Skeletal muscle satellite cell (primary cell): ENCODE results near the gene ACSL6.

Source experiments
- H3K27me3 ChIP-seq: 2 replicates; pipeline ENCODE4 v1.7.0; 2013; ENCODE audit warnings: low read length; ENCODE audit not compliant: control insufficient read depth, insufficient read depth
- H3K36me3 ChIP-seq: 2 replicates; pipeline ENCODE4 v1.7.0; 2013; ENCODE audit warnings: mild to moderate bottlenecking, control low read depth, low read length; ENCODE audit not compliant: insufficient read depth
- H3K4me1 ChIP-seq: 2 replicates; pipeline ENCODE4 v1.7.0; 2013; ENCODE audit warnings: low read length; ENCODE audit not compliant: control insufficient read depth, insufficient read depth
- H3K4me2 ChIP-seq: 2 replicates; pipeline ENCODE4 v1.7.0; 2013; ENCODE audit warnings: mild to moderate bottlenecking, low read length
- H3K4me3 ChIP-seq: 2 replicates; pipeline ENCODE4 v1.7.0; 2013; ENCODE audit warnings: low read length
- H3K9ac ChIP-seq: 2 replicates; pipeline ENCODE4 v1.7.0; 2013; ENCODE audit warnings: mild to moderate bottlenecking, low read depth, low read length, moderate library complexity
- H3K9me3 ChIP-seq: replicated peaks from 2 replicates; pipeline ENCODE4 v1.7.0; 2013; ENCODE audit warnings: mild to moderate bottlenecking, control low read depth, low read length

The ACSL6 gene

DNA sequence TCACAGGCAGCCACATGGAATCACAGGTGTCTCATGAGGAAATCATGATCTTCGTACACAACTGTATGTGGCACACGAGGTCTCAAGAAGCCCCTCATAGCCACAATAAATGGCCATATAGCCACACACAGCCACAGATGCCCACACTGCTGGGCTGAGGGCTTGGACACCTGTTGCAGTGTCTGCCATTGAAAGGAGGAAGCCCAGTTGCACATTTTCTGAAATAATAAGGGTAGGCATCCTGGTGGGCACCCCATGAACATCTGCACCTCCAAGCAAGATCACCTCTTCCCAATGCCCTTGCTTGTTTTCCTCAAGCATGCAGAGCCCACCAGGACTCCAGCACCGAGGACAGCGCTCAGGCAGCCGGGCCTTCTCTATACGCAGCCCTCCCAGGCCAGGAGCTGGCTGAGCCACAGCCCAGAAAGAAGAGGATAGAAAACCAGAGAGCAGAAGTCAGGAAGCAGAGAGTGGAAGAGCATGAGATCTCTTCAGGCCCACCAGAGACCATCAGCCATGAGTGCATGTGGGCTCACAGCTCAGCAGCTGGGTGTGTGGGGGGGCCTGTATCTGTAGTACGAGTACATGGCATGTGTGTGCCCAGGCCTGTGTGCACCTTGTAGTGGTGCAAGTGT lies 1.0 kb upstream of the ACSL6 start:
- H3K4me3 ChIP-seq, result no peak overlapping the region
- no peak overlapping the region for H3K4me2 ChIP-seq
- H3K9ac ChIP-seq, result no peak overlapping the region
- H3K36me3 ChIP-seq, result no peaks in the 10 kb centered on the region
- peaks cover 78% of the 10 kb centered on the region for H3K27me3 ChIP-seq
- no peaks in the 10 kb centered on the region for H3K9me3 ChIP-seq
- no peaks in the 10 kb centered on the region for H3K4me1 ChIP-seq

DNA sequence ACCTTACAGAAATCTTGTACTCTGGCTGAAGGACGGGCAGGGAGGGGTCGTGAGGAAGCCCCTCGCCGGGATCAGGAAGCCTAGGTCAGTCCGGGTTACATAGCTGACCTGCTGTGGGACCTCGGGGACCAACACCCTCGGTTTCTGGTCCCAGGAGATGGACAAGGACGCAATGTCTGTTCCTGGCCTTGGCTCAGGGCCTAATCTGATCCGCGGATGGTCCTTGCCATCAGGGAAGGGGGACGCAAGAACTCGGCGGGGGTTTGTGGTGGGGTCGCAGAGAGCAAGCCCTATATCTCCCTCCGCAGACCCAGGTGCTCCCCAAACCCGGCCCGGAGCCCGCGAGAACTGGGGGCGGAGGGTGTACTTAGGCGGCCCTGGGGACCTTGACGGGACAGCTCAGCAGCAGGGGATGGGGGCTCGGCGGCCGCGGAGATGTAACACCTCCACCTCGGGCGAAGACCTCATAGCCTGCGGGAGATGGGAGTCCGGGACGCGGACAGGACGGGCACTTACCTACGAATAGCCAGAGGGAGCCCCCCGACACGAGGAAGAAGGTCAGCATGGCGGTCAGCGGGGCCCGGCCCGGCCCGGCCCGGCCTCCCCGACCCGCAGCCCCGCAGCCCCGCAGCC lies 353 bp downstream of the ACSL6 start:
- H3K4me3 ChIP-seq, result peak overlapping the region; percentile 69
- no peak overlapping the region for H3K9ac ChIP-seq

DNA sequence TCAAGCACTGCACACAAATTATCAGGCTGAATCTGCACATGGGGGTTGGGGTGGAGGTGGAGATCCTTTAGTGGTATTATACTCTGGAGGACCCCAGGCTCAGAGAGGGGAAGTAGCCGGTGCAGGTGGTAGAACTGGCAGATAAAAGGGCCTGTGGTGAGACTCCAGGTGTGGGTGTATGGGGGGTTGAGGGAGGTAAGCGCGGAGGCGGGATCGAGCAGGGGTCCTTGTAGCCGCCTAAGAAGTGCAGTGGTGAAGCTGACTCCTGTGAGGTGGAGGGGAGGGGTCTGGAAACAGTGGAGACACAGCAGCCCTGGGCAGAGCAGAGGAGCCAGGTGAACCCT lies 841 bp downstream of the ACSL6 start:
- no peak overlapping the region for H3K4me3 ChIP-seq
- H3K9ac ChIP-seq, result no peak overlapping the region
- H3K27me3 ChIP-seq, result peaks cover 66% of the 10 kb centered on the region

More for the DNA sequence above, 353 bp downstream of the ACSL6 start:
- peaks cover 70% of the 10 kb centered on the region for H3K27me3 ChIP-seq
- no peaks in the 10 kb centered on the region for H3K4me1 ChIP-seq
- no peaks in the 10 kb centered on the region for H3K36me3 ChIP-seq
- peak overlapping the region; percentile 82 for H3K4me2 ChIP-seq
- H3K9me3 ChIP-seq, result no peaks in the 10 kb centered on the region

DNA sequence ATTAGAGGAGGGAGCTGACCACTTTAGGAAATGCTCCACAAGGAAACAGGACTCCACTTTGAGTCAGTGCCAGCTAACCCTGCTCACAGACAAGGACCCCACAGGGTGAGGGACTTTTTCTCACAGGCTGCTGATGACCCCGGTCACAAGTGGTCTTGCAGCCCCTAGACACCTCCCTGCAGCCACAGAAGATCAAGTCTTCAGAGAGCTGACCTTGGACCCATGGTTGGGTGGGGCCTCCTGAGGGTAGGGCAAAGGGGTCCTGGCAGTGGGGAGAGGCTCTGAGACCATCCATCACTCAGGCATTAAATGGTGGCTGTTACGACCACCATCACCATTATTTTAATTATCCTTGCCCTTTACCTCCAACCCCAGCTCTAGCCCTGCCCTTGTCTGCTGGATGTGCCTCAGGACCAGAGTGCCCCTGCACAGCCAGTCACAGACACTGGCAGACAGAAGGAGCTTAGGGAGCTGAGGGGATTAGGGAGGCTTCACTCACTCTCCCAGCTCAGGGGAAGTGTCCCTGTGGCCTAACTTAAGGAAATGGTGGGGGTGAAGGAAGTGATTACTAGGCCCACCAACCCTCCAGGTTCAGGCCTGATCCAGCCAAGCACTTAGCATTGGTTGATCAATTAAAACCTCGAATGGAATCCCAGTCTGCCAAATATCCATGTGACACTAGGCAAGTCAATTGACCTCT lies 1.6 kb downstream of the ACSL6 start:
- Histone ChIP-seq H3K4me2 (no peak overlapping the region), H3K9me3 (no peaks in the 10 kb centered on the region), H3K4me1 (no peaks in the 10 kb centered on the region), H3K9ac (no peak overlapping the region), H3K4me3 (no peak overlapping the region), H3K36me3 (no peaks in the 10 kb centered on the region), H3K27me3 (peaks cover 59% of the 10 kb centered on the region)

More for the DNA sequence above, 841 bp downstream of the ACSL6 start:
- Histone ChIP-seq H3K4me2 (no peak overlapping the region), H3K36me3 (no peaks in the 10 kb centered on the region), H3K9me3 (no peaks in the 10 kb centered on the region), H3K4me1 (no peaks in the 10 kb centered on the region)

DNA sequence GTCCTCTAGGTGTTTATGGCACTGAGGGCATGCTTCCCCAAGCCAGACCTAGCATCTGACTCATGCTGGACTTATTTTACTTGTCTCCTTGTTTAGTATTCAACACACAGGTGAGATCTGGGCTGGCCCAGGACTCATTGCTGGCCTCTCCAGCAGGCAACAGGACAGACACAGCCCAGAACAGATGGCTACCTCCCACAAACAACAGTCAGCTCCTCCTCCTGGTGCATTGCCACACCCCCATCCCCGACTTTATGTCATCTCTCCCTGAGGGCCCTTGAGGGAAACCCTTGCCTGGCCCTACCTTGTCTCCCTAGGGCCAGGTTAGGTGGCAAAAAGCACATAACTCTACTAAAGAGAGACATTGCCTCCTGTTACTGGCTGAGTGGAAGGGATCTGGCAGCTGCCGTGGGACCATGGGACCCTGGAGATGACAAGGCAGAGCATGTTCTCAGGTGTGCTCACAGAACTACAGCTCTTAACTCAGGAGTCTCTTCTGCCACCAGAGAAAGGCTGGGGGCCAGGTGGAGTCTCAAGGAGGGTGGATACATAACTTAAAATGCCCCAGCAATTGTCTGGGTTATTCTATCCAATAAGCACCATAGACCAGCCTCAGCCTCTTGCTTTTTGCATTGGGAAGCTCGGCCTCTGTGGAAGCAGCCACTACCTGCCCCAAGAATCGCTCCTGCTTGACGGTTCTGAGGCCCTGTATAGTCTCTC lies 2.3 kb downstream of the ACSL6 start:
- no peak overlapping the region for H3K9ac ChIP-seq
- H3K4me2 ChIP-seq, result no peak overlapping the region
- no peak overlapping the region for H3K4me3 ChIP-seq
- no peaks in the 10 kb centered on the region for H3K9me3 ChIP-seq
- no peaks in the 10 kb centered on the region for H3K4me1 ChIP-seq
- peaks cover 58% of the 10 kb centered on the region for H3K27me3 ChIP-seq
- no peaks in the 10 kb centered on the region for H3K36me3 ChIP-seq

DNA sequence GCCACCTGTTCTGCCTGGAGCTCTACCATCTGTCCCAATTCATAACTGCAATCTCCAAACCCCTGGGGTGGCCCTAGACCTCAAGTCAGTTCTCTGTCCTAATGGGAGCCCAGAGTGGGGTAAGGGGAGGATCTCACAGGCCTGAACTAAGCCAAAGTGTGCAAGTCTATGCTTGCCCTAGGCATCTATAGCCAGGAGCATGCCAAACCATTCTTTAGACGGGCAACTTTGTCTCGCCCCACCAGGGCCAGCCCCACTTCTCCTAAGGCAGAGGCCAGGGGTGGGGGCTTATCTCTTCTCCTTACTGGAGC lies 3.3 kb downstream of the ACSL6 start:
- no peaks in the 10 kb centered on the region for H3K4me1 ChIP-seq
- no peaks in the 10 kb centered on the region for H3K36me3 ChIP-seq
- peaks cover 50% of the 10 kb centered on the region for H3K27me3 ChIP-seq
- no peak overlapping the region for H3K4me2 ChIP-seq
- no peak overlapping the region for H3K4me3 ChIP-seq
- no peak overlapping the region for H3K9ac ChIP-seq
- H3K9me3 ChIP-seq, result no peaks in the 10 kb centered on the region

DNA sequence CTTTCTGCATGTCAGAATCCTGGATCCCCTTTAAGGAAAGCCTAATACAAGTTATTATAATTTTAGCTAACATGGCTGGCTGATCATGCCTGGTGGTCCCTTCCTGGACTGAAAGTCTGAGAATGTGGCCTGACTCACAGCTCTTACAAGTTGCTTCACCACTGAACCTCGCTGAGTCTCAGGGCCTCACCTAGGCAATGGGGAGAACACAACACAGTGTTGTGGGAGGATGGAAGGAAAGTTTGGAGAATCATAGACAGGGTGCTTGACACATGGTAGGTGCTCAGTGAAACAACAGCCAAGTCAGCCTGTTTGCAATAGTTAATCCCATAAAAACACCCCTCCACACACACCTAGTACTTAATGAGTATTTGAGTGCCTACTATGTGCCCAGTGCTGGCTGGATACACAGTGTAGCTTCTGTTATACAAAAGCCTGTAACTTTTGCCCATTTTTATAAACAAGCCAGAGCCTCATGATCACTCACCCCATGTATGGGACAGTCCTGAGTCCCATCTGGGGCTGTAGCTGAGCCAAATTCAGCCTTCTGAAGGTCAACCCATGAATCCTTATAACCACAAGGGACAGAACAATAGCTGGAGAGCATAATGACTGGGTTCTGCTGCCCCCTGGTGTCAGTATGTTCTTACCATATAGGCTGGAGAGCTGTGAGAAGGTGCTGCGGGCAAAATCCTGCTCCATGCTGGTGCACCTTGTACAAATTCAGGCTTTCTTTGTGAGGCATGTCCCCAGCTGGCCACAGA lies 3.9 kb downstream of the ACSL6 start:
- H3K9me3 ChIP-seq, result no peaks in the 10 kb centered on the region
- no peaks in the 10 kb centered on the region for H3K36me3 ChIP-seq
- H3K4me2 ChIP-seq, result no peak overlapping the region
- H3K9ac ChIP-seq, result no peak overlapping the region
- H3K27me3 ChIP-seq, result peaks cover 46% of the 10 kb centered on the region
- H3K4me3 ChIP-seq, result no peak overlapping the region
- H3K4me1 ChIP-seq, result no peaks in the 10 kb centered on the region

DNA sequence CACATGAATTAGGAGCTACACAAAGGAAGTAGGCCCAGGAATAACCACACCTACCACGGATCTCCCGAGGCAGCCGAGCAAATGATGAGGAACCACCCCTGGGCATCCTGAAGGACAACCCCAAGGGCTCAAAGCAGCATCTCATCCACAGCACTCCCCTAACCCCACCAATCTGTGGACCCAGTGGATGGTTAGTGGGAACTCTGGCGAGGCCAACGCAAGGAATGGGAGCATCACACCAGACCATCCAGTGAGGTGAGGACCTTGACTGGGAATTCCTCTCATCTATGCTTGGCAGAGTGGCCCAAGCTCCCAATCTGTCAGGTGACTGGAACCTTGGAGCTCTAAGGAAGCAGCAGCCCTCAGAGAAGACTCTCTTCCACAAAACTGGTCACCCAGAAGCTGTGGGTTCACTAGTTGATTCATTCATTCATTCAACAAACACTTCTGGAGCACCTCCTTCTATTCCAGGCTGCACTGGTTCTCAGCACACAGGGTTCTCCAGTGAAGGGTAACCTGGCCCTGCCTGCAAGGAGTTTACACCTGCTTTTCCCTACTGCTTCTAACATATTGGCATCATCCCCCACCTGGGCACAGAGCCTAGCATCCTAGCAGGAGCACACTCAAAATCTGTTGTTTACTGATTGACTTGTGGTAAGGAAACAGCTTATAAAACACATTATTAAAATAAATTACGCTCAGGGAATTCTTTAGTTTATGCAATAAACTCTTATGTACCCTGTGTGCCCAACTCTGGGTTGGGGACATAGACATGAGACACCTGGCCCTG lies 4.9 kb downstream of the ACSL6 start:
- Histone ChIP-seq H3K36me3 (no peaks in the 10 kb centered on the region), H3K27me3 (peaks cover 35% of the 10 kb centered on the region), H3K9me3 (no peaks in the 10 kb centered on the region), H3K4me1 (peaks cover 5% of the 10 kb centered on the region), H3K4me3 (no peak overlapping the region), H3K9ac (no peak overlapping the region), H3K4me2 (no peak overlapping the region)

DNA sequence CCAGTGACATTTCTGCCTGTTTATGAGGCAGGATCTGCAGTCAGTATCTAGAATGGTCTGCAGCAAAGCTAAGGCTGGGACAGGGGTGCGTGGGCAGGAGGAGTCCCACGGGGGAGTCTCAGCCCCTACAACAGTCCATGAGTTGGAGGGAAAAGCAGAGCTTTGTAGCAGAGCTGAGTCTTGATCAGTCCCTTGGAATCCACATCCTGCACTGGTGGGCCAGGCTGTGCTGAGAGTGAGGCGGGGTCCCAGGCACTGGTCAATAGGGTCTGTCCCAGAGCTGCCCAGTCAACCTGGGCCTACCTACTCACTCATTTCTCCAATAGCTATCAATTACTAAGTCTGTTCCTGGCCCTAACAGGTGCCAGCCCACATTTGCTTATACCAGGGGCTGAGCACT lies 5.9 kb downstream of the ACSL6 start:
- no peak overlapping the region for H3K4me2 ChIP-seq
- H3K9me3 ChIP-seq, result no peaks in the 10 kb centered on the region
- no peak overlapping the region for H3K4me3 ChIP-seq
- H3K27me3 ChIP-seq, result peaks cover 27% of the 10 kb centered on the region
- peaks cover 5% of the 10 kb centered on the region for H3K4me1 ChIP-seq
- H3K9ac ChIP-seq, result no peak overlapping the region
- no peaks in the 10 kb centered on the region for H3K36me3 ChIP-seq

DNA sequence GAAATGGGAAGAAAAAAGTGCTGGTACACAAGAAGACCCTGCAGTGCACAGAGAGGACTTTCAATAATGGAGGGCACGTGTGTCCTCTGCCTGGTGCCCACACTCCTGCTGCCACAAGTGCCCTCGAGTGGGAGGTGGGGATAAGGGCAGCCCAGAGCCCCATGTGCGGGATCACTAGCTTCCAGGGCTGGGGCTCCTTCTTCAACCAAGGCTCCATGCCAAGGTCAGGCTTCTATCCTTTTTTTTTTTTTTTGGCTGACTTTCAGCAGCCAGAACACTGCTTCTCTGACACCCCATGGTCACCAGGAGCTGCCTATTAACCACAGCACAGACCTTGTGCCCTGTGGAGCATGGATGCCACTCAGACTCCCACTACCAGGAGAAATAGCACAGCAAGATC lies 7.5 kb downstream of the ACSL6 start:
- Histone ChIP-seq H3K27me3 (peaks cover 11% of the 10 kb centered on the region), H3K4me2 (no peak overlapping the region), H3K9ac (no peak overlapping the region), H3K4me1 (peaks cover 5% of the 10 kb centered on the region), H3K36me3 (no peaks in the 10 kb centered on the region), H3K4me3 (no peak overlapping the region), H3K9me3 (no peaks in the 10 kb centered on the region)
